ENCODE measurements around the gene RPS6KA1. TPM values are rescaled to one million over a fixed set of nuclear protein-coding genes. Genes with fewer than 3 reads are reported as not detected.

Gene RPS6KA1
- total and polyA plus RNA-seq, 2 of the 8 experiments (the other 6 are each of a cell fraction or from before 2014, with no cell fraction given): 44.3 to 55.0 TPM

DNA sequence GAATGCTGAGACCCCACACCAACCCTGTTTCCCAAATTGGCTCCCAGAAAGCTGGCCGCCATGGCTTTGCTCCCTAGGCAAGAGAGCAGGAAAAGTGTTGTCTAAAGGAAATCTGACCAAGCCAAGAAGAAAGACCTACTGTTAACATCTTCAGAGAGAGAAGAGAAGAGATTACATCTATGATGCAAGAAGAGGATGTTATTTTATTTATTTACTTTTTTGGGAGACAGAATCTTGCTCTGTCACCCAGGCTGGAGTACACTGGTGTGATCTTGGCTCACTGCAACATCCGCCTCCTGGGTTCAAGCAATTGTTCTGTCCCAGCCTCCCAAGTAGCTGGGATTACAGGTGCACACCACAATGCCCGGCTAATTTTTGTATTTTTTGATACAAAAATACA lies 35.6 kb upstream of the RPS6KA1 start:
- Histone ChIP-seq H3K23ac (ENCODE audit: insufficient read length) (no peak overlapping the region), H3K27me3 (replicated peaks in 1 of 4; ENCODE audit: control insufficient read depth in 3 of 4, extremely low read depth in 1 of 4, insufficient read depth in 3 of 4, low read length in 3 of 4) (no peaks in the 10 kb centered on the region), H2BK20ac (ENCODE audit: low read length) (no peak overlapping the region), H2BK15ac (ENCODE audit: low read length) (no peak overlapping the region), H3K79me2 (ENCODE audit: control insufficient read depth in 1 of 2, insufficient read depth in 2 of 2, low read length in 2 of 2) (no peaks in the 10 kb centered on the region), H3K4me3 (ENCODE audit: extremely low read depth in 1 of 4, insufficient read depth in 2 of 4, low read depth in 3 of 4, low read length in 4 of 4) (no peak overlapping the region), H3K56ac (replicated peaks; ENCODE audit: insufficient read length, low read depth, low read length) (no peak overlapping the region), H4K5ac (ENCODE audit: insufficient read length, low read depth, low read length) (no peak overlapping the region), H3K9ac (replicated peaks in 1 of 4; ENCODE audit: extremely low read depth in 1 of 4, low read depth in 3 of 4, low read length in 3 of 4) (no peak overlapping the region), H4K91ac (replicated peaks; ENCODE audit: insufficient read length, low read length) (no peak overlapping the region), H3K18ac (ENCODE audit: extremely low read depth, low read length) (no peak overlapping the region), H2AK5ac (ENCODE audit: low read depth, low read length) (no peak overlapping the region), H3K14ac (ENCODE audit: insufficient read length) (no peak overlapping the region), H3K27ac (ENCODE audit: low read depth, low read length) (no peak overlapping the region), H3K79me1 (ENCODE audit: low read depth, low read length) (no peaks in the 10 kb centered on the region), H4K20me1 (replicated peaks in 1 of 2; ENCODE audit: control insufficient read depth in 1 of 2, insufficient read depth in 2 of 2, low read length in 2 of 2) (no peaks in the 10 kb centered on the region), H2BK120ac (replicated peaks; ENCODE audit: low read depth, low read length) (no peak overlapping the region), H3K23me2 (ENCODE audit: low read depth, low read length) (no peaks in the 10 kb centered on the region), H2BK12ac (ENCODE audit: low read depth, low read length) (no peak overlapping the region), H3K4me1 (replicated peaks in 1 of 4; ENCODE audit: control insufficient read depth in 3 of 4, insufficient read depth in 4 of 4, low read length in 3 of 4) (no peaks in the 10 kb centered on the region; a peak in 1 of 7 replicates), H3K4ac (replicated peaks; ENCODE audit: insufficient read length, low read depth, low read length) (no peak overlapping the region), H4K8ac (ENCODE audit: extremely low read depth, insufficient read depth, low read length) (no peak overlapping the region), H2BK5ac (ENCODE audit: low read depth, low read length) (no peak overlapping the region), H3K4me2 (ENCODE audit: insufficient read depth in 1 of 2, low read depth in 2 of 2, low read length in 2 of 2) (no peak overlapping the region), H3K36me3 (ENCODE audit: control insufficient read depth in 2 of 4, insufficient read depth in 4 of 4, low read length in 3 of 4) (no peaks in the 10 kb centered on the region), H2AFZ (ENCODE audit: low read length) (no peak overlapping the region), H3K9me3 (ENCODE audit: insufficient read depth in 2 of 2, low read depth in 1 of 2, low read length in 1 of 2) (no peaks in the 10 kb centered on the region)
- CTCF ChIA-PET (ENCODE audit: partially characterized antibody): interaction anchor here (1.3 kb wide), 1 partner anchor 9 kb away, joined by 3 read pairs; no protein-coding TSS in a partner anchor
- POLR2A ChIA-PET (ENCODE audit: partially characterized antibody): interaction anchor here (1.1 to 4.1 kb wide), 4 partner anchors 11 to 21 kb away, joined by 3 to 16 read pairs (median 4); partner anchors contain the start of gene HMGN2
- no peak for FAIRE-seq
- DNase-seq (ENCODE audit: low read depth in 1 of 2, low spot score in 2 of 2): no peak
- WGBS, 2 experiments (ENCODE audit: extremely low coverage in 1 of 2, insufficient coverage in 1 of 2, insufficient read length in 1 of 2, insufficient replicate concordance in 2 of 2, low coverage in 1 of 2, low lambda C conversion rate in 2 of 2, missing lambda C conversion rate in 1 of 2): 91% methylated on average over 3 of the region's 3 CpGs; no CpG with 5 or more reads in 1 of the 2 experiments
- no peak for TF ChIP-seq TAF7 (optimal IDR thresholded peaks at IDR 0.05; ENCODE audit: borderline replicate concordance, low read depth, low read length)
- no peak for TF ChIP-seq RFX5 (IDR thresholded peaks at IDR 0.05; ENCODE audit: borderline replicate concordance, low read depth, low read length)
- TF ChIP-seq ZNF274 (IDR thresholded peaks at IDR 0.05; ENCODE audit: borderline replicate concordance, extremely low read depth, low read length): no peak
- no peak for TF ChIP-seq CBX8 (IDR thresholded peaks at IDR 0.05; ENCODE audit: borderline replicate concordance, low read depth, low read length)

All from H1 (cell line).